HL-60/S4 (cell line): ENCODE data around the gene RABEP1.

Experiments used
- in situ Hi-C: fragments of 300-500 bp; cut with MboI; formaldehyde crosslinking; loops from 2 replicates; pipeline ENCODE4 v1.14.3; 2022; ENCODE audit warnings: low sequenced_read_pairs

RABEP1 gene

GRCh38 chr17:5355421-5356129, 73.5 kb downstream of the RABEP1 start:
- in situ Hi-C loops = no loop called here

DNA sequence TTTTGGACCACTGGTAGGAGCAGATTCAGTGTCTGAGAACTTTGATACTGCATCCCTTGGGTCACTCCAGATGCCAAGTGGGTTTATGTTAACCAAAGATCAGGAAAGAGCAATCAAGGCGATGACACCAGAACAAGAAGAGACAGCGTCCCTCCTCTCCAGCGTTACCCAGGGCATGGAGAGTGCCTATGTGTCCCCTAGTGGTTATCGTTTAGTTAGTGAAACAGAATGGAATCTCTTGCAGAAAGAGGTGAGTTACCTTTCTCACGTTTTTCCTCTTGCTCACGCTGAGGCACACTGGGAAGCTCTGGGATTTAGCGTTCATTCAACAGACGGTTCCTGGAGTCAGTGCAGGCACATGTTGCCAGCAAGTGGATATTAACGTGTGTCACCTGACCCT, 79.3 kb downstream of the RABEP1 start:
- in situ Hi-C loops = no loop called here

GRCh38 chr17:5362162-5362811, 80.2 kb downstream of the RABEP1 start:
- in situ Hi-C loops = no loop called here

- in situ Hi-C loops = no loop called here
Measured at GRCh38 chr17:5364156-5364555, 82.1 kb downstream of the RABEP1 start.

DNA sequence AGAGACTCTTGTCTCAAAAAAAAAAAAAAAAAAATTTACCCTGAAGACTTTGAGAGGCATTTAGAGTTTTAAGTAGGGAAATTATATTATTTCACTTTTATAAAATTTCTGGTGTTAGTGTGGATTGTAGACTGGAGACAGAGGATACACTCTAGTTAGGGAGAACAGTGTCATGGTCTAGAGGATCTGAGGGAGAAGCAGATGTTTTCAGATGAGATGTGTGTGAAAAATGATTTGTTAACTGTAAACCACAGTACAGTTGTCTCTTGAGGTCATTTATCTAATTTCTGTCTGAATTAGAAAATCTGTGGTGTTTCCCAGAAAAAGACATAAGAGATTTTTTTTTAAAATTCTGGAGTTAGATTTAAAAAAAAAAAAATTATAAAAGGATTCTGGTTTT, 82.6 kb downstream of the RABEP1 start:
- in situ Hi-C loops = no loop called here

GRCh38 chr17:5365831-5366230, 83.7 kb downstream of the RABEP1 start:
- in situ Hi-C loops = no loop called here

DNA sequence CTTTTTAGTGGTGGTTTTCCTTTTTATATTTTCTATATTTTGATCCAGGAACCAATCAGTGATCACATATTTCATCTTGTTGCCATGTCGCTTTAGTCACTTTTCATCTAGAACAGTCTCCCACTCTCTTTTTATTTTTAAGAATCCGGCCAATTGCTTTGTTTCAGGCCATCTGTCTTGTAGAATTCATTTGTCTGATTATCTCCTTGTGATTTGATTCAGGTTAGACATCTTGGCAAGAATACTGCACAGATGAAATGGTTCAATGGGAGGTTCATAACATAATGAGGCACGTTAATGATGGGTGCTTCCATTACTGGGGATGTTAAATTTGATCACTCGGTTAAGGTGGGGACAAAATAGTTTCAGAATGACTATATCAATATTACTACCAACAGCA, 88.3 kb downstream of the RABEP1 start:
- in situ Hi-C loops = no loop called here

DNA sequence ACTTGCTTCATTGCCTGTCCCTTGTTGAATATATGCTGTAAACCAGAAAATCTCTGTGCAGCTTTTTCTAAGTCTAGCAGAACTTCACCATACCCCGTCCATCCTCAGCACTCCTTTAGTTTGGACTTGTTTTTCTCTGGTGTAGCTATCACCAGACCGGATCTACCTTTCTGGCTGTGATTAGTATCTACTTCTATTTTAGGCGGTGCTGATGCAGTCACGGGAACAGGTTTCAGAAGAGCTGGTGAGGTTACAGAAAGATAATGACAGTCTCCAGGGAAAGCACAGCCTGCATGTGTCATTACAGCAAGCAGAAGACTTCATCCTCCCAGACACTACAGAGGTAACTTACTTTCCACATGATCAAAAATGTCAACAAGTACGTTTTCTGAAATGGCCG, 91.0 kb downstream of the RABEP1 start:
- in situ Hi-C loops = no loop called here

GRCh38 chr17:5378566-5379207, 96.6 kb downstream of the RABEP1 start:
- in situ Hi-C loops = no loop called here

- in situ Hi-C loops = no loop called here
Measured at GRCh38 chr17:5379351-5380107, 97.4 kb downstream of the RABEP1 start.

DNA sequence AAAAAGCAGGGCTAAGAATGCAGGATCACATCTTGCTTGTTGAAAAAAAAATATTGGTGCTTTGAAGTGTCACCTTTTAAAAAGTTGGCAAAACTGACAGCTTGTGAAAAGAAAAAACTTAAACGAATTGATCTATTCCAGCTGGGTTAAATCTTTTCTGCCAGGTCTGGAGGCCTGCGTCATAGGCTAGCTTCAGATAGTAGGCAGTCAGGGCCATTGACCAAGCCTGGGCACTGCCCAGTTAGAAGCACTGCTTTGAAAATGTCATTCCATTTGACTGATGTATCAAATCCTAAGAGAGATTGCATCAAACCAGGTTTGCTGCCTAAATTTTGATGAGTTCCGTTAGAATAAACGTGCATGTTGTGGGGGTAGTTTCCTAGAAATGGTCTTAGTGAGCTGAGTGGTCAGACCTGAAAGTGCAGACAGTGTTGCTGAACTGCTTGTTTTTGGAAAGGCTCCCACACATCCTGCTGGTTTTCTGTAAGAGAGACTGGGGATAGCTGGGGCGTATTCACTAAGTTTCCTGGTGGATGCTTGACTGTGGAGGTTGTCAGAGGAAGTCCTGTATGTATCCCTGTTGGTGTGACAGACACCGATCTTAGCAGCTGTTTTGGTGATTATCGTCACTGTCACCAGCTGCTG, 98.5 kb downstream of the RABEP1 start:
- in situ Hi-C loops = no loop called here

- in situ Hi-C loops = no loop called here
Measured at GRCh38 chr17:5381542-5381941, 99.5 kb downstream of the RABEP1 start.

DNA sequence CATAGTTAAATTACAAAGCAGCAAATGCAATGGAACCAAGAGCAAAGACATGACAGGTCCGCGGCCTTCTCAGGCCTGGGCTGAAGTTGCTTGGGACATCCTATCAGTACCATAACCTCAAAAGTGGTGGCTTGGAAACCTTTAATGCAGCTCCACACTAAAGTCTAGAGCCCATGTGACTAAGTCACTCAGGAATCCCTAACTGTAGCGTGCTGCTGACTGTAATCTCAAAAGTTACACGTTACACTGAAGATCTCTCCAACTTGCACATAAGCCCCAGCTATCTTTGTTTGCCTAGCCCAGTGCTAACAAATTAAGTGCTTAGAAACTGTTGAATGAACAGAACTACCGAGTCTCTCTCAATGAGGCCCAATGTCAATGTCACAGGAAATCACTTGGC, 109.6 kb downstream of the RABEP1 start:
- in situ Hi-C loops = no loop called here

DNA sequence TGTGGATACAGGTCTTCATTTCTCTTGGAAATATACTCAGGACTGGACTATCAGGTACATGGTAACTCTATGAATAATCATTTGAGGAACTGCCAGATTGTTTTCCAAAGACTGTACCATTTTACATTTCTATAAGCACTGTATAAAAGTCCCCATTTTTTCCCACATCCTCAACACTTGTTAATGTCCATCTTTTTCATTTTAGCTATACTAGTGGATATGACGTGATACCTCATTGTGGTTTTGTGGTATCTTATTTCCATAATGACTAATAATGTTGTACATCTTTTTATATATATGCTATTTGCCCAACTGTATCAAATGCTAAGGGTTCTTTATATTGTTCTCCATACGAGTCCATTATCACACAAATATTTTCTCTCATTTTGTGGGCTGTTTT, 114.5 kb downstream of the RABEP1 start:
- in situ Hi-C loops = no loop called here

DNA sequence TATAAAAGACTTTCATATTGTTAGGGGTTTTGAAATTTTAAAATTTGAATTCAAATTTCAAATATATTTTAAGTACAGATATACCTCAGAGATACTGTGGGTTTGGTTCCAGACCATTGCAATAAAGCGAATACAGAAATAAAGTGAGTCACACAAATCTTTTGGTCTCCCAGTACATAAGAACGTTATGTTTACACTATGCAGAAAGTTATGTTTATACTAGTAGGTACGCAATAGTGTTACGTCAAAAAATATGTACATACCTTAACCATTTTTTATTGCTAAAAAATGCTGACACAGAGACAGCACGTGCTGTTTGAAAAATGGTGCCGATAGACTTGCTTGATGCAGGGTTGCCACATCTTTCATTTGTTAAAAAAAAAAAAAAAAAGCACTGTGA, 117.7 kb downstream of the RABEP1 start:
- in situ Hi-C loops = no loop called here

- in situ Hi-C loops = no loop called here
Measured at GRCh38 chr17:5405400-5405799, 123.3 kb downstream of the RABEP1 start.

DNA sequence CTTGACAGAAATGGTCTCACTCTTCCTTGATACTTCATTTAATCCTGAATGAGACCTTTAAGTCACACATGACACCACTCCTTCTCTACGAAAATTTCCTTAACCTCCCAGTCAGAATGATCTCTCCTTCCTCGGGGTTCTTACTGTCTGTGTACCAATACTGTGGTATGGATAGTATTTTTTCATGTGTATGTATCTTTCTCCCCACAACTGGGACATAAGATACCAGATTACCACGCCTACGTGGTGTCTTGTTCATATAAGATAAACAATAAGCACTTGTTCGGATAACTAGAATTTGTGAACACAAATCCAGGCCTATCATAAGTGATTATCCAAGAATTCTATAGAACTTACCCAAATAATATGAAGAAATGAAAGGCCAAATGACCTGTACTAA, 126.1 kb downstream of the RABEP1 start:
- in situ Hi-C loops = no loop called here

- in situ Hi-C loops = no loop called here
Measured at GRCh38 chr17:5410594-5411272, 128.6 kb downstream of the RABEP1 start.

DNA sequence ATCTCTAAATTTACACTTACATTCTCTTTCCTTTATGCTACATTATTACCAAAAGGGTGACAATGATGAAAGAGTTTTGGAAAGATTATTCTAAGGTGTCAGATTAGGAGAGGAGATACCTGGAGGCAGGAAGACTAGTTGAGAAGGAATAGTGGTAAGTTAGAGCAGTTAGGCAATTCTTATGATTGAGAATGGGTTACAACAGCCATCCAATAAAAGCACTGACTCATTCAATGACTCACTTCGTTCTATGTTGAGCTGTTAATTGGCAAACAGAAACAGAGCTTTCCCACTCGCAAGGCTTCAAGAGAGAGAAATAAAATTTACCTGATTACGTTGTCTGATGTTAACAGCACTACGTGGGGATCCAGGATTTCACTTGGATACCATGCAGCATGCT, 131.6 kb downstream of the RABEP1 start:
- in situ Hi-C loops = no loop called here

DNA sequence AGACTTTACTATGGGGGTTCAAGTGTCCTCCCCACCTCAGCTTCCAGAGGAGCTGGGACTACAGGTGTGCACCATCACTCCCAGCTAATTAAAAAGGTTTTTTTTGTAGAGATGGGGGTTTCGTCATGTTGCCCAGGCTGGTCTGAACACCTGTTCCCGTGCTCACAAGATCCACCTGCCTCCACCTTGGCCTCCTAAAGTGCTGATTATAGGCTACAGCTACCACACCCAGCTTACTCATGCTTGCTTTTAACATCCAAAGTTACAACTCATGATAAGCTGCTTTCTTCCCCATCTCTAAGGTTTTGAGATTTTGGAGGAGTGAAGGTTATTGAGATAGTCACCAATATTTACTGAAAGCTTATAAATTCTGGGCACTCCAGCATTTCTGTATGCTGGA, 134.8 kb downstream of the RABEP1 start:
- in situ Hi-C loops = no loop called here
